Measurements from ENCODE around the gene PTGS1. TPM values are rescaled to one million over a fixed set of nuclear protein-coding genes. Genes with fewer than 3 reads are reported as not detected.

The PTGS1 gene
- polyA plus RNA-seq, 1 experiment, result 102 TPM

DNA sequence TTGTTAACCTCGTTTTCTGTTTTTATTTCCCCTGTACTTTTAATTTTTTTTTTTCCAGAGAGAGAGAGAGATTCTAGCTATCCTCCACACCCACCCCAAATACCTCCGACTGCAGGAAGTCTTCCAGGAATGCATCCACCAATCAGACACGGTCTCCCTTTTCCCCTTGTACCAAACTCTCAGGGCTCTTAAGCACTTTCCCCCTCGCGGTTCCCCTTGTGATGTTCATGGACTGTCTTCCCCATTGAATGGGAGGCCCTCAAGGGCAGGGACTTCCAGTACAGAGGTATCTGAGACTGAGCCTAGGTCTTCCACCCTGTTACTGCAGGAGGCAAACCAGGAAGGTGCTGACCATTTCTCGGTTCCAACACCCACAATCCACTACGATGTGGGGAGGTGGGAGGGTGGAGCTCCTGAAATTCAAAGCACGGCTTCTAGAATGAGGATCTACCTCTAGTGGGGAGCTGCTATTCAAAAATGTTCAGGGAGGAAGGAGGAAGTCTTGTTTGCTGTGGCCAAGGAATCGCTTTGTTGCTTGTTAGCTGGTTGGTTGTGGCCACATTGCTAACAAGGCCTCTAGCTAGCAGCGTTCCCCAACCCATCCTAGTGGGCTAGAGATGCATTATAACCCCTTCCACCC is 37.5 kb upstream of the PTGS1 start:
- Histone ChIP-seq H3K27me3 (ENCODE audit: control insufficient read depth, insufficient read depth, low read length) (no peaks in the 10 kb centered on the region), H3K4me3 (ENCODE audit: low read depth, low read length) (no peak overlapping the region), H3K36me3 (ENCODE audit: control insufficient read depth, insufficient read depth, low read length) (no peaks in the 10 kb centered on the region)
- ChIA-PET POLR2A (no interaction called here), CTCF (interaction anchor here (0.9 to 1.2 kb wide), 2 partner anchors 208 to 472 kb away, joined by 3 to 4 read pairs; no protein-coding TSS in a partner anchor)
- TF ChIP-seq, protein P1, sequence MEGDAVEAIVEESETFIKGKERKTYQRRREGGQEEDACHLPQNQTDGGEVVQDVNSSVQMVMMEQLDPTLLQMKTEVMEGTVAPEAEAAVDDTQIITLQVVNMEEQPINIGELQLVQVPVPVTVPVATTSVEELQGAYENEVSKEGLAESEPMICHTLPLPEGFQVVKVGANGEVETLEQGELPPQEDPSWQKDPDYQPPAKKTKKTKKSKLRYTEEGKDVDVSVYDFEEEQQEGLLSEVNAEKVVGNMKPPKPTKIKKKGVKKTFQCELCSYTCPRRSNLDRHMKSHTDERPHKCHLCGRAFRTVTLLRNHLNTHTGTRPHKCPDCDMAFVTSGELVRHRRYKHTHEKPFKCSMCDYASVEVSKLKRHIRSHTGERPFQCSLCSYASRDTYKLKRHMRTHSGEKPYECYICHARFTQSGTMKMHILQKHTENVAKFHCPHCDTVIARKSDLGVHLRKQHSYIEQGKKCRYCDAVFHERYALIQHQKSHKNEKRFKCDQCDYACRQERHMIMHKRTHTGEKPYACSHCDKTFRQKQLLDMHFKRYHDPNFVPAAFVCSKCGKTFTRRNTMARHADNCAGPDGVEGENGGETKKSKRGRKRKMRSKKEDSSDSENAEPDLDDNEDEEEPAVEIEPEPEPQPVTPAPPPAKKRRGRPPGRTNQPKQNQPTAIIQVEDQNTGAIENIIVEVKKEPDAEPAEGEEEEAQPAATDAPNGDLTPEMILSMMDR (IDR thresholded peaks at IDR 0.05; ENCODE audit: insufficient read depth, low read depth, low read length), result no peak
- DNase-seq (ENCODE audit: low read depth), result no peak

DNA sequence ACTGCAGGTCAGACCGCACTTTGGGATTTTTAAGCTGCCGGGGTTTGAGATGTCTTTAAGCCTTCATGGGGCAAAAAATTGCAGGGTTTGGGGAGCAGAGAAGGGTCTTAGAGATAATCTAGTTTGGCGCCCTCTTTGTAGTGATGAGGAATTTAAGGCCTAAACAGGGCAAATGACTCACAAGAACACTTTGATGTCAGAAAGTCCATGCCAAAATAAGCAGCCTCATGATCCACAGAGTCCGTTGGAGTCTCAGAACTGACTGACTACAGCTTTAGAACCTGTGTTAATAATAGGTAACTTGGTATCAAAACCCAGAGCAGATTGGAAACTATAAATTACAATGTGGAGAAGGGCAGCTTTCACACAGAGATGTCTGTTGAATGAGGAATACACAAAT is 35.9 kb upstream of the PTGS1 start:
- CTCF ChIA-PET, result interaction anchor here (1.0 to 1.1 kb wide), 2 partner anchors 210 to 214 kb away, joined by 3 read pairs; no protein-coding TSS in a partner anchor
- POLR2A ChIA-PET, result no interaction called here
- Histone ChIP-seq H3K27me3 (ENCODE audit: control insufficient read depth, insufficient read depth, low read length) (no peaks in the 10 kb centered on the region; the same call in 1 of the 2 replicates), H3K36me3 (ENCODE audit: control insufficient read depth, insufficient read depth, low read length) (no peaks in the 10 kb centered on the region), H3K4me3 (ENCODE audit: low read depth, low read length) (no peak overlapping the region)
- no peak for DNase-seq (ENCODE audit: low read depth)
- TF ChIP-seq, protein P1 (IDR thresholded peaks at IDR 0.05; ENCODE audit: insufficient read depth, low read depth, low read length), result no peak

DNA sequence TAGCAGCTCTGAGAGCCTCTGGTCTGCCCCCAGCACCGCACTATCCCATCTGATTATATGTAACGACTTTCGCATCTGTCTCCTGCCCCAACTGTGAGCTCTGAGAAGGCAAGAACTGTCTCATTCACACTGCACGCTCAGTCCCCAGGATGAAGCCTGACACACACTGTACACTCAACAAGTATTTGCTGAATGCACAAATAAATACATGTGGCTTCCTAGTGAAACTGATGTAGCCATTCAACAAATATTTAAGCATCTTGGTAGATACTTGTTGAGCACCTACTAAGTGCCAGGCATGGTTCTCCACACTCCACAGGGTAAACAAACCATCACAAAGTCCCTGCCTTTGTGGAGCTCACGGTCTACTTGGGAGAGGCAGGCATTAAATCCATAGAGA is 34.6 kb upstream of the PTGS1 start:
- TF ChIP-seq, protein P1 (IDR thresholded peaks at IDR 0.05; ENCODE audit: insufficient read depth, low read depth, low read length), result no peak
- ChIA-PET POLR2A (interaction anchor here (0.6 kb wide), 1 partner anchor 605 kb away, joined by 3 read pairs; no protein-coding TSS in a partner anchor), CTCF (interaction anchor here (0.7 to 1.8 kb wide), 4 partner anchors 14 to 213 kb away, joined by 3 to 7 read pairs (median 5); no protein-coding TSS in a partner anchor)
- H3K4me3 ChIP-seq (ENCODE audit: low read depth, low read length), result no peak overlapping the region
- DNase-seq (ENCODE audit: low read depth), result no peak
- no peaks in the 10 kb centered on the region for H3K36me3 ChIP-seq (ENCODE audit: control insufficient read depth, insufficient read depth, low read length)
- H3K27me3 ChIP-seq (ENCODE audit: control insufficient read depth, insufficient read depth, low read length), result no peaks in the 10 kb centered on the region; the same call in 1 of the 2 replicates

DNA sequence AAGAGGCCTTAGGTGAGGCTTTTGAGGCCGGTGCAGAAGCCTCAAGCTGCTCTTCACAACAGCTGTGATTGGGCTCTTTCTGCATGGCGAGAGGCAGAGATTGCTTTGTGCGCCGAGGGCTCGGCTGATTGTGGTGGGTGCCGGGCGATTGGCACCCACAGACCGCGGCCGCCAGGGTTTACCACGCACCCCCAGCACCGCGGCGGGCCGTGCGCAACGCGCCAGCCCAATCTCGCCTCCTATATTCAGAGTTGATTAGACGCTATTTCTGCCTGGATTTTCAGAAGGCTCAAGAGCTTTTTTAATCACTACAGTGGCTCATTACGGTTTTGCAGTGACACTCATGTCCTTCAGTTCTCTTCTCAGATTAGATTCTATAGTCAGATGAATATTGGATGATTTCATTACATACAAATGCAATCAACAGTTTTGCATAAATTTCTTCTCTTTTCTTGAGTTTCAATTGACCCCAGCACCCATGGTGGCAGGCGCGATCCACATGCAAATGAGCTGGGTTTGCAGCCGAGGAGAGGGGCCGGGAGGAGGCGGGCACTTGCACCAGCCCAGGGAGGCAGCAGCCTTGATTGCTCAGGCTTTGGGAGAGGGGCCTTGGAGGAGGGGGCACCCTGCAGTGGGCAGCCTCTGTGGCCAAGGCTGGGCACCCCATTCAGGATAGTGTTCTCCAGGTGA is 33.8 kb upstream of the PTGS1 start:
- ChIA-PET CTCF (interaction anchor here (0.6 to 4.1 kb wide), 5 partner anchors 13 to 214 kb away, joined by 3 to 22 read pairs (median 6); no protein-coding TSS in a partner anchor), POLR2A (no interaction called here)
- Histone ChIP-seq H3K27me3 (ENCODE audit: control insufficient read depth, insufficient read depth, low read length) (no peaks in the 10 kb centered on the region; the same call in 1 of the 2 replicates), H3K4me3 (ENCODE audit: low read depth, low read length) (no peak overlapping the region), H3K36me3 (ENCODE audit: control insufficient read depth, insufficient read depth, low read length) (no peaks in the 10 kb centered on the region)
- no peak for DNase-seq (ENCODE audit: low read depth)
- TF ChIP-seq, protein P1 (IDR thresholded peaks at IDR 0.05; ENCODE audit: insufficient read depth, low read depth, low read length), result no peak

DNA sequence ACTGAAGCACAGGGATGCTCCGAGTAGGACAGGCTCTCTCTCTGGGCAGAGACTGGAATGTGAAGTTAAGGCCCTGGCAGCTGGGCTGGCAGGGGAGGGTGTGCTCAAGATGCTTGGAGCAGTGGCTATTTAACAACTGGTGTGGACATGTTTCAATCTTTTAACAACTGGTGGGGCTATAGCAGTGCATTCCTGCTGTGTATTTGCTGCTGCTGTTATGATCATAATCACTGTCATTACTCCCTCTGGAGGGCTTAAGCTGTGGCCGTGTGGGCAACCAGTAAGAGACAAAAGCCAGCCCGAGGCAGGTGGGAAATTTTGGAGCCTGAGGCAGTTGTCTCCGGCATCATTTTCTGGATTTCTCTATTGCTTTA is 33.3 kb upstream of the PTGS1 start:
- H3K4me3 ChIP-seq (ENCODE audit: low read depth, low read length), result no peak overlapping the region
- DNase-seq (ENCODE audit: low read depth), result no peak
- TF ChIP-seq, protein P1 (IDR thresholded peaks at IDR 0.05; ENCODE audit: insufficient read depth, low read depth, low read length), result no peak
- ChIA-PET POLR2A (no interaction called here), CTCF (interaction anchor here (1.5 to 4.1 kb wide), 3 partner anchors 13 to 214 kb away, joined by 6 to 22 read pairs (median 7); no protein-coding TSS in a partner anchor)
- no peaks in the 10 kb centered on the region; the same call in 1 of the 2 replicates for H3K27me3 ChIP-seq (ENCODE audit: control insufficient read depth, insufficient read depth, low read length)
- H3K36me3 ChIP-seq (ENCODE audit: control insufficient read depth, insufficient read depth, low read length), result no peaks in the 10 kb centered on the region
